Activated T-helper 1 cell treated with anti-CD3 and anti-CD28 coated beads, Interleukin-2, amount 50 U/mL, for 16 hours (primary cell): ENCODE results near the gene DDR1.
"Not testable (repeated sequence)": the region's sequence is repeated elsewhere in the genome, so short reads cannot be mapped to it uniquely, and the experiment has no call there.

Experiments
- DNase-seq, 2 donors: peaks; one replicate each; pipeline ENCODE4 v3.0.0-alpha.2; 2020; ENCODE audit warnings: low read depth in 1 of 2, low spot score in 1 of 2

DDR1 gene

DNA sequence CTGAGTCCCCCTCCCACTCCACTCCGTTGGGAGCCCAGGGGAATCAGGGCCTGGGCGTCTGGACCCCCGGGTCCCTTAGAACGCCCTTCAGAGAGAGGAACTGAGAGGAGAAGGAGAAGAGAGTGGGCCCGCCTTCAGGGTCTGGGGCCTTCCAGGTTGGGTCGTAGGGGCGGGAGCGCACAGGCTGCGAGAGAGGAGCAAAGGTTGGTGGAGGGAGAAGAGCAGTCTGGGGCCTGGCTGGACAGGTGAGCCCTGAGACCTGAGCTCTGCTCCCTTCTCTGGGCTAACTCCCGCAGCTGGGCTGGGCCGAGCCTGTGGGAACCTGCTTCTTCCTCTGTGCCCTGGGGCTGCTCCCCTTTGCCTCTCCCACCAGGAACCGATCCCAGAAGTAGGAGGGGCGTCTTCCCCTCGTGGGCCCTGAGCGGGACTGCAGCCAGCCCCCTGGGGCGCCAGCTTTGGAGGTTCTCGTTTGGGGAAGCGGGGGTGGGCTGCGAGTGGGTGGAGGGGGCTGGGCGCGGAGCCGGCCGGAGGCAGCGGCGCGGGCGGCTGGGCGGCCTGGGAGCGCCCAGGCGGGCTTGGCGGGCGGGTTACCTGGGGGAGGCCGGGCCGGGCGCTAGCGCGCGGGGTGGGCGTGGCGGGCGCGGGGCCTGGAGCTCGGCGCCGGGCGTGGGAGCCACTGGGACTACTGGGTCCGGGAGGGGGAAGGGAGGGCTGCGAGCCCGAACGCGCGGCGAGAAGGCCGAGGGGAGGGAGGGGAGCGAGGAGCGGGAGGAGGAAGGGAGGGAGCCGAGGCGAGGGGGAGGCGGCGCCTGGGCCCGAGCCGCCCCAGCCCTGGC lies at the start of gene DDR1:
TSS of gene DDR1 (plus strand) at position 835 of the 836 bp plus-strand sequence. CDS start 4,211 bp downstream, outside the sequence.
- peak; percentile 18 to 21 for DNase-seq

DNA sequence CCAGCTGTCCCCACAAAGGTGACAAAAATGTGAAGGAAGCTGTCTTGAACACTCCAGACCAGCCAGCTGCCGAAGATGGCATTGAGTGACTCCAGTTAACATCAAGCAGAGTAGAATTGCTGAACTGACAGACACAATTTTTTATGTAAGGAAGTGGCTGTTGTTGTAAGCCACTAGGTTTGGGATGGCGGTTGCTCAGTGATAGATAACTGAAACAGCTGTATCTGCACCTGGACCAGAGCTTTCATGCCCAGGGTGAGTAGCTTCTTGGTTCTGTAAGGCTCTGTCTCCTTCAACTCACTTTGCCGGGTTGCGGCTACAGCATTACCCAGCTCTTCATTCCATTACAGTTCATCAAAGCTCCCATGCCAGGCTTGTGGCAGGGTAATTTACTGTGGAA lies 49.7 kb upstream of the DDR1 start:
- no peak for DNase-seq

DNA sequence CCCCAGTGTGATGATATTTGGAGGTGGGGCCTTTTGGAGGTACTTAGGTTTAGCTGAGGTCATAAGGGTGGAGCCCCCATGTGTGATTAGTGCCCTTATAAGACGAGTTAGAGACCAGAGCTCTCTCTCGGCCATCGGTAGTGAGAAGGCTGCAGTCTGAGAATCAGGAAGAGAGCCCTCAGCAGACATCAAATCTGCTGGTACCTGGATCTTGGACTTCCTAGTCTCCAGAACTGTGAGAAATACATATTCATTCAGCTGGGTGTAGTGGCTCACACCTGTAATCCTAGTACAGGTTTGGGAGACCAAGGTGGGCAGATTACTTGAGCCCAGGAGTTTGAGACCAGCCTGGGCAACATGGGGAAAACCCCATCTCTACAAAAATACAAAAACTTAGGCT lies 48.7 kb upstream of the DDR1 start:
- no peak for DNase-seq

DNA sequence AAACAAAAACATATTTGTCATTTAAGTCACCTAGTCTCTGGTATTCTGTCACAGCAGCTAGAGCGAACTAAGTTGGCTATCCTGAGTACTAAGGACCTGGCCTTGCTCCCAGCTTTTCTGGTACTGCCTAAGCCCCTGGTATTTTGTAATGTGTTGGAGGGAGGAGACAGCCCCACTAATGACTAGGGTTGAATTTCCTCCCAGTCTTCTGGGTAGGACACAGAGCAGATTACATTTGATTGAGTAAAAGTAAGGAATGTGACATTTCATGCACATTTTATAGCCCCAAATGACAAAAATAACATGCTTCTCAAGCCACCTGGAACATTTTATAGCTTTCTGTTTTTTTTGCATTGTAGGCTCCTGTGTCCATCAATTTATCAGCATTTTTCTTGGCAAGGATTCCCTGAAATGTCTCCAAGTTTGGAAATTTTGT lies 47.9 kb upstream of the DDR1 start:
- no peak for DNase-seq

DNA sequence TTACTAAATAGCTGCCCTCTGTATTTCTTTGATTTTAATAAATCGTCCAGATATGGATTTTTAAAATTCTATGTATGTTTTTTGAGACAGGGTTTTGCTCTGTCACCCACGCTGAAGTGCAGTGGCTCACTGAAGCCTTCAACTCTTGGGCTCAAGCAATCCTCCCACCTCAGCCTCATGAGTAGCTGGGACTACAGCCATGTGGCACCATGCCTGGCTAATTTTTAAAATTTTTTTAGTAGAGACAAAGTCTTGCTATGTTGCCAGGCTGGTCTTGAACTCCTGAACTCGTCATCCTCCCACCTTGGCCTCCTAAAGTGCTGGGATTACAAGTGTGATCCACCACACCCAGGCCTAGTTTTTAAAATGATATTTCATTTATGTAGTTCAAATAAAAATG lies 47.4 kb upstream of the DDR1 start:
- DNase-seq: no peak

DNA sequence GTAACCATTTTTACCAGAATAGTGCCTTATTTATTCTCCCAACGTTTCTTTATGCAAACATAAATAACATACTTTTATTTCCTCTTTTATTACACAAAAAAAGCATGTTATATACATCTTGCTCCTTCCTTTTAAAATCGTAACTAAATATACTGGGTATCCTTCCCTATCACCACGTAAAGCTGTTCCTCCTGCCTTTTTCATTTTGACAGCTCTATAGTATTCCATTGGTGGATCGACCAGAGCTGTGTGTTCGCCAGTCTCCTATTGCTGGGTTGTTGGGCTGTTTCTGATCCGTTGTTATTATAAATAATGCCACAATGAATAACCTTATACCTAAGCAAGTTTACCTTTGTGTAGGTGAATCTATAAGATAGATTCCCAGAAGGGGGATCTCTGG lies 46.9 kb upstream of the DDR1 start:
- no peak for DNase-seq

DNA sequence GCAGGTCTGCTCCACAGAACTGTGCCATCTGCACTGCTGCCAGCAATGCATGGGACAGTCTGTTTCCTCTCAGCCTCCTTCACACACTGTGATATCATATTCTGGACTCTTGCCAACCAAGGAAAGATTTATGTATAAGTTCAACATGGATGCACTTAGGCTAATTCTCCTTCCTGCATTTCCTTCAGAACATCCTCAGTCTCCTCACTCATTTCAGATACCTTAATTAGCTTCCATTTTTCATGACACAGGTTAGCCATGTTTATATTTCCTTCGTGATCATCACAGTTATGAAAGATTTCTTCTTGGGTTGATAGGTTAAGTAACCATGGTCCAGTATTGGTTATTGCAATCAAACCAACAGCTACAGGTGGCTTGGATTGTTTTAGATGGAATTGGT lies 46.4 kb upstream of the DDR1 start:
- DNase-seq: no peak

GRCh38 chr6:30839671-30840070 lies 44.6 kb upstream of the DDR1 start:
- no peak for DNase-seq

GRCh38 chr6:30840084-30840934 lies 44.0 kb upstream of the DDR1 start:
- DNase-seq: no peak

DNA sequence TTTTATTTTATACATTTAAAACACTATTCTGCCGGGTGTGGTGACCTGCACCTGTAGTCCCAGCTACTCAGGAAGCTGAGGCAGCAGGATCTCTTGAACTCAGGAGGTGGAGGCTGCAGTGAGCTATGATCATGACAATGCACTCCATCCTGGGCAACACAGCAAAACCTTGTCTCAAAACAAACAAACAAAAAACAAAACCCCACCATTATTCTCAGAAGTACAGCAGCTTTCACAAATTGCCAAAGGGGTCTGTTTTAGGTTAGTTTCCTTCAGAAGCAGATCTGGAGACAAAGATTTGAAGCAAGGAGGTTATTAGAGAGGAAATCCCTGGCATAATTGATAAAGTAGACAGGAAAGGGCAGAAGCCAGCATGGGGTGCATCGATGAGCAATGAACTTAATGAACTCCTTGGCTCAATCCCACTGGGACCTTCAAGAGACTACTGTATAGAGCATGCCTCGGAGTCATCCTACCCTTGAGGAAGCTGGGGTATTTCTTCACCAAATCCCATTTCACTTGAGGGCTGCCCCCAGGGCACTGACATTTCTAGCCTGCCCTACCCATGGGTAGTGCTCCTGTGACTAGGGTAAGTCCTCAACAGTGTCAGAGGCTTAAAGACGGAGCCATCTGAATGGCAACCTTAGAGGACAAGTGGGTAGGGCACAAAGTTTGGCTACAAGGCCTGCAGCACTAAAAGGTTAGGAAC lies 43.2 kb upstream of the DDR1 start:
- DNase-seq: no peak

DNA sequence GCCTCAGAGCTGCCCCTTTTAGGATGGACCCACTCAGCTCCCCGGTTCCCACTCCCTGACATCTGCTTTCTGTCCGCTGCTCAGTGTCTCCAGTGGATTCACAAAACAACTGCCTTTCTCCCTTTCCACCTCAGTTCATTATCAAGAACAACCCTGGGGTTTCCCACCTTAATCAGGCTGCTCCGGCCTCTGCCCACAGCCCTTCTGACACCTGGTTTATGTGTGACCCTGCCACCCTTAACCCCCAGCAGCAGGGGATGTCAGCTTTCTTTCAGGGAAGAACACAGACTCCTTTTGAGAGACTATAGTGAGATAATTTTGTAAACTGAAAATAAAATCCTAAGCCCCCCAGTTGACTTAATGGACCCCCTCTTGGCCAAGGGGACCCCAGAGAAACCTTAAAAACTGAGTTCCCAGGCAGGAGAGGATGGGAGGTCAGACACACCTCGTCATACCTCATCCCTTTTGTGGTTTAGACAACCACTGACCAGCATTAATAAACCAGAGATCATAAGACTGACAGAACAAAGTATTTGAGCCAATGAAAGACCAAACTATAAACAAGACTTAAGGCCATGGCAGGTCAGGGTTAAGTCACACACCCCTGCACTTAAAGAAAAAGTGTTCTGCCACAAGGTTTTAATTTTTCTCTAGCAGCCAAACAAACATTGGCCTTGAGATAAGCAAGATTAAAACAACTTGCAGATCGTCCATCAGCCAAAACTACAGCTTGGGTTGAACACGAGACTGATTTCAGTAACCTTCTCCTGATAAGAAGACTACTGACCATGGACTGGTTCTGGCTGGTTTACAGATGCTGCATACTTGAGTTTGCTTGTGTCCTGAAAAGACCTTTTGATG lies 42.4 kb upstream of the DDR1 start:
- no peak for DNase-seq

GRCh38 chr6:30842754-30843610 lies 41.3 kb upstream of the DDR1 start:
- DNase-seq: no peak

DNA sequence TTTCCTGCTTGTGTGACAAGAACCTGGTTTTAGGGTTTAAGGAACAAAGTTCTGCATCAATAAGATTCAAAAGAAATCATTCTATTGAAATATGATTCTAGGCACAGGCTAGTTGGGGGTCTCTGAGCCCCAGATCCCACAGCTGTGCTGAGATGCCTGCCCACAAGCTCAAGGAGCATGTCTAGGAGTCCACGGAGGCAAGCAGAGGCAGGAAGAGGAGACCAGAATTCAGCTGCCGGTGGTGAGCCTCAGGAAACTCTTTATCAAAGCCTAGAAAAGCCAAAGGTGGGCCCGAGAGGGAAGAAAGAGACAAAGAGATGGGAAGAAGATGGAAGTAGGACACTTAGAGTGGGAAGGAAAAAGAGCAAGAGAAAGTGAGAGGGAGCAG lies 40.7 kb upstream of the DDR1 start:
- DNase-seq: no peak

GRCh38 chr6:30844118-30844535 lies 40.2 kb upstream of the DDR1 start:
- no peak for DNase-seq

GRCh38 chr6:30845183-30845582 lies 39.1 kb upstream of the DDR1 start:
- no peak for DNase-seq

DNA sequence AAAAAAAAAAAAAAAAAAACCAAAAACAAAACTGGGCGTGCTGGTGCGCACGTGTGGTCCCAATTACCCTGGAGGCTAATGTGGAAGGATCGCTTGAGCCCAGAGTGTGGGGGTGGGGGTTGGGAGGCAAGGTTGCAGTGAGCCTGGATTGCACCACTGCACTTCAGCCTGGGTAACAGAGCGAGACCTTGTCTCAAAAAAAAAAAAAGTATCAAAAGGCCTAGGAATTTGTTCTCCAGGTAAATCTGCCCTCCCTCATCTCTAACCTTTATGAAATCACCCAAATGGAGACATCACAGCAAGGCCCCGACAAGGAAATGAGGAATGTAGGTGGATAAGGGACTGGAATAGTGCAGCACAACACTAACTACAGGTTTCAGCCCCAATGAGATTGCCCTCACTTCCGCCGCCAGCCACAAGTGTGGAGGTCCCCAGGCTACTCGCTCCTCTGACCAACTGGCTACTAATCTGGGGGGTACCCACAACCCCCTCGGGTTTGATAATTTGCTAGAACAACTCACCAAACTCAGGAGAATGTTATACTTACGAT lies 36.8 kb upstream of the DDR1 start:
- DNase-seq: no peak

- DNase-seq: no peak
These were observed 36.3 kb upstream of the DDR1 start for GRCh38 chr6:30847971-30848436.

DNA sequence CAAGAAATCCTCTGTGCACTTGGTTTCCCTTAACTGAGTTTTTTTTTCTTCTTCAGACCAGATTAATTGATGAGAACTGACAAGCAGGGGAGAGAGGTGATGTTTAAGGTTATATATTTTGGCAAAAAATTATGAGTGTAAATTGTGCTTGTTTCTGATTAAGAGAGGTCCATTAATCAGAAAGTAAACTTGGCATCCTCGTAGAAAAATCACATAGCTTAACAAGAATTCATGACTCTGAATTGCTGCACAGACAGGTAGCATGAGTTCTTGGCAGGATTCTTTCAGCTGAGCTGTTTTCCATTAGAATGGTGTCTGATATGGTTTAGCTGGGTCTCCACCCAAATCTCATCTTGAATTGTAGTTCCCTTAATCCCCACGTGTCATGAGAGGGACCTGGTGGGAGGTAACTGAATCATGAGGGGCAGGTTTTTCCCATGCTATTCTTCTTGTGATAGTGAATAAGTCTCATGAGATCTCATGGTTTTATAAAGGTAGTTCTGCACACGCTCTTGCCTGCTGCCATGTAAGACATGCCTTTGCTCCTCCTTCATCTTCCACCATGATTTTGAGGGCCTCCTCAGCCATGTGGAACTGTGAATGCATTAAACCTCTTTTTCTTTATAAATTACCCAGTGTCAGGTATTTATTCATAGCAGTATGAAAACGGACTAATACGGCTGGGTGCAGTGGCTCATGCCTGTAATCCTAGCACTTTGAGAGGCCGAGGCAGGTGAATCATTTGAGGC lies 34.2 kb upstream of the DDR1 start:
- no peak for DNase-seq

- DNase-seq: not testable (repeated sequence)
These were observed 31.9 kb upstream of the DDR1 start for GRCh38 chr6:30852459-30852858.
